ENCODE data around the gene KIF20A.

DNA sequence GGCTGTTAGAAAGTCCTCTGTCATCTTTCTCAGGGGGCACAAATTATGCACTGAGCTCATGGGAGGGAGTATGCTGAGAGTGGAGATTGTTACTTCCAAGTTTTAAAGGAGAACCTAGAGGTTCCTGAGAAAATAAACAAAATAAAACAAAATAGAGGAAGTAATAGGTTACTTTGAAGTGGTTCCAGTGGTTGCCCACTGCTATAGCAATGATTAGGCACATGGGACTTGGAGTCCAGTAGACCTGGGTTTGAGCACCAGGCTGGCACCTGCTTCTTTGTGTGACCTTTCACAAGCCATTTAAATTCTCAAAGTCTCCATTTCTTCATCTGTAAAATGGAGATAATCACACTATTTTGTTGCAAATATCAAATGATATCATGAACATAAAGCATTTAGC lies 48.0 kb downstream of the KIF20A start:
- TF ChIP-seq POLR2A (IDR thresholded peaks at IDR 0.05), result no peak
- TF ChIP-seq, protein P1, sequence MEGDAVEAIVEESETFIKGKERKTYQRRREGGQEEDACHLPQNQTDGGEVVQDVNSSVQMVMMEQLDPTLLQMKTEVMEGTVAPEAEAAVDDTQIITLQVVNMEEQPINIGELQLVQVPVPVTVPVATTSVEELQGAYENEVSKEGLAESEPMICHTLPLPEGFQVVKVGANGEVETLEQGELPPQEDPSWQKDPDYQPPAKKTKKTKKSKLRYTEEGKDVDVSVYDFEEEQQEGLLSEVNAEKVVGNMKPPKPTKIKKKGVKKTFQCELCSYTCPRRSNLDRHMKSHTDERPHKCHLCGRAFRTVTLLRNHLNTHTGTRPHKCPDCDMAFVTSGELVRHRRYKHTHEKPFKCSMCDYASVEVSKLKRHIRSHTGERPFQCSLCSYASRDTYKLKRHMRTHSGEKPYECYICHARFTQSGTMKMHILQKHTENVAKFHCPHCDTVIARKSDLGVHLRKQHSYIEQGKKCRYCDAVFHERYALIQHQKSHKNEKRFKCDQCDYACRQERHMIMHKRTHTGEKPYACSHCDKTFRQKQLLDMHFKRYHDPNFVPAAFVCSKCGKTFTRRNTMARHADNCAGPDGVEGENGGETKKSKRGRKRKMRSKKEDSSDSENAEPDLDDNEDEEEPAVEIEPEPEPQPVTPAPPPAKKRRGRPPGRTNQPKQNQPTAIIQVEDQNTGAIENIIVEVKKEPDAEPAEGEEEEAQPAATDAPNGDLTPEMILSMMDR (IDR thresholded peaks at IDR 0.05), result no peak

Data from ovary (tissue), 3 donors.